Measurements from ENCODE around the gene LRBA. TPM values are rescaled to one million over a fixed set of nuclear protein-coding genes. Genes with fewer than 3 reads are reported as not detected.

Gene LRBA
- total RNA-seq, 1 experiment from 2014 or later, result 55.3 TPM

- no peak overlapping the region for H3K4me3 Mint-ChIP-seq
- no peaks in the 10 kb centered on the region for H3K4me1 ChIP-seq (ENCODE audit: insufficient read depth, low read length)
- no peak overlapping the region for H3K27ac Mint-ChIP-seq
- no peak overlapping the region for H3K23ac ChIP-seq (ENCODE audit: insufficient read length, low read depth, low read length)
- H3K18ac ChIP-seq (ENCODE audit: insufficient read length, low read depth, low read length), result no peak overlapping the region
- H3K79me1 ChIP-seq (ENCODE audit: insufficient read depth, low read depth, low read length, poor library complexity, severe bottlenecking), result no peaks in the 10 kb centered on the region
- no peaks in the 10 kb centered on the region for H3K9me3 Mint-ChIP-seq
- TF ChIP-seq CTCF (conservative IDR thresholded peaks at IDR 0.05), result no peak
- no peak overlapping the region for H2BK12ac ChIP-seq (ENCODE audit: insufficient read length, low read depth, low read length)
- no peak overlapping the region for H3K4ac ChIP-seq (ENCODE audit: low read depth, low read length)
- no peak overlapping the region for H2BK20ac ChIP-seq (ENCODE audit: low read depth, low read length, poor library complexity, severe bottlenecking)
- H3T11ph ChIP-seq (ENCODE audit: low read length), result no peak overlapping the region
- H3K36me3 Mint-ChIP-seq (ENCODE audit: insufficient read depth in 1 of 3, low read depth in 3 of 3), result no peaks in the 10 kb centered on the region
- H3K14ac ChIP-seq (ENCODE audit: insufficient read depth, low read length), result no peak overlapping the region
- no peak overlapping the region for H3K56ac ChIP-seq (ENCODE audit: insufficient read length, low read depth, low read length)
- H2AFZ ChIP-seq (ENCODE audit: low read length), result no peak overlapping the region
- H4K91ac ChIP-seq (ENCODE audit: insufficient read length, low read depth, low read length), result no peak overlapping the region
- H3K9me3 ChIP-seq (ENCODE audit: control insufficient read depth, low read depth, low read length), result no peaks in the 10 kb centered on the region
- DNase-seq, result no peak
- no peak overlapping the region for H2AK5ac ChIP-seq (ENCODE audit: insufficient read length, low read length)
- H3K27ac ChIP-seq (ENCODE audit: insufficient read length, low read depth, low read length), result no peak overlapping the region
- peaks cover 15 to 16% of the 10 kb centered on the region in 2 experiments for H3K4me1 Mint-ChIP-seq
- H3K27me3 Mint-ChIP-seq (ENCODE audit: low read depth), result no peaks in the 10 kb centered on the region
- H3K79me2 ChIP-seq (ENCODE audit: insufficient read depth, low read length), result no peaks in the 10 kb centered on the region
- H2BK120ac ChIP-seq (ENCODE audit: low read depth, low read length, poor library complexity, severe bottlenecking), result no peak overlapping the region
- no peak overlapping the region for H2BK5ac ChIP-seq (ENCODE audit: insufficient read length, low read length)
- no peak overlapping the region for H4K8ac ChIP-seq (replicated peaks; ENCODE audit: insufficient read length, low read depth, low read length)
- H3K9ac ChIP-seq (ENCODE audit: extremely low read depth, insufficient read length, low read length), result no peak overlapping the region
- no peaks in the 10 kb centered on the region for H3K27me3 ChIP-seq (ENCODE audit: insufficient read depth, low read length)
- no CpG with 5 or more reads among the region's 6 CpGs for WGBS (ENCODE audit: extremely low coverage, insufficient read length, low lambda C conversion rate)
- H2BK15ac ChIP-seq (ENCODE audit: low read depth, low read length), result no peak overlapping the region
- no peak overlapping the region for H4K5ac ChIP-seq (ENCODE audit: insufficient read length, low read depth, low read length)
- no peaks in the 10 kb centered on the region for H3K23me2 ChIP-seq (ENCODE audit: insufficient read length, low read depth, low read length, poor library complexity, severe bottlenecking)
- H3K4me2 ChIP-seq (ENCODE audit: insufficient read depth, insufficient read length, low read length), result no peak overlapping the region
- H4K20me1 ChIP-seq (ENCODE audit: control insufficient read depth, insufficient read depth, insufficient read length), result no peaks in the 10 kb centered on the region
These were observed 777.8 kb downstream of the LRBA start for GRCh38 chr4:150237110-150237872.
